Right cardiac atrium (tissue), 5 donors: ENCODE results near the gene FHIT. TPM values are rescaled to one million over a fixed set of nuclear protein-coding genes. Genes with fewer than 3 reads are reported as not detected.

Experiments used
- ATAC-seq, 2 donors: fragments of 200-7000 bp; cut with Tn5 transposase; one replicate each; pipeline versions ENCODE4 v1.8.0 to v1.9.1; 2020; ENCODE audit warnings: moderate library complexity in 2 of 2, mild to moderate bottlenecking in 1 of 2
- DNase-seq, 3 donors: peaks; one replicate each; pipeline ENCODE4 v3.0.0-alpha.2; 2020
- H3K27ac ChIP-seq: one replicate; pipeline ENCODE4 v1.5.1; 2013; ENCODE audit warnings: mild to moderate bottlenecking, low read length, control low read depth, moderate library complexity
- H3K27me3 ChIP-seq: one replicate; pipeline ENCODE4 v1.6.1; 2013; ENCODE audit not compliant: control insufficient read depth, insufficient read depth
- H3K4me1 ChIP-seq: one replicate; pipeline ENCODE4 v1.6.1; 2013; ENCODE audit warnings: low read length; ENCODE audit not compliant: control insufficient read depth, insufficient read depth
- H3K4me3 ChIP-seq: one replicate; pipeline ENCODE4 v1.5.1; 2013; ENCODE audit warnings: low read length, control low read depth
- H3K9me3 ChIP-seq: one replicate; pipeline ENCODE4 v1.6.1; 2013; ENCODE audit warnings: low read length; ENCODE audit not compliant: control insufficient read depth
- WGBS: extraction: QIAGEN DNeasy Blood & Tissue Kit; methylation state at CpG from one replicate; pipeline ENCODE4 v1.1.7; 2013; 5-methylcytosine and 5-hydroxymethylcytosine counted together
- intact Hi-C, 4 donors: fragments of 100-400 bp; cut with DNase I; formaldehyde crosslinking; loops; one replicate each; pipeline versions ENCODE4 v1.11.0 to v1.14.0; 2022 to 2023
- polyA plus RNA-seq: library from polyadenylated mRNA; stranded (reverse); fragments of 200-250 nt; gene quantifications from one replicate; pipeline ENCODE4 v1.2.3, GENCODE V29; 2013
- total RNA-seq, 4 donors: library from RNA; stranded (reverse); fragmentation: NEBNext Ultra II Directional; extraction: Animal tissue kit (Norgen Biotek cat#: 25700); gene quantifications; one replicate each; pipeline ENCODE4 v1.2.1, GENCODE V29; 2021
- donor health status: healthy with polysubstance abuse.
- donor health status: DM: no; HTN: yes; CAD: no.
- donor health status: DM: no; HTN: no; CAD: no.
- donor health status: DM: no; HTN: yes; CAD: no; lungs with severe emphysema.
- donor health status: DM: yes; HTN: yes; CAD: no.

The FHIT gene
- total and polyA plus RNA-seq, 5 donors, result 16.5 to 25.8 (median 21.4) TPM

GRCh38 chr3:59899061-59899460, 1352.2 kb downstream of the FHIT start:
- ATAC-seq, result no peak

GRCh38 chr3:59895972-59896371, 1355.3 kb downstream of the FHIT start:
- intact Hi-C loops, result no loop called here
- peaks cover 2% of the 10 kb centered on the region for H3K4me1 ChIP-seq
- ATAC-seq (no peak), DNase-seq (no peak)
- WGBS, result 68% methylated on average over 3 of the region's 3 CpGs
- H3K27ac ChIP-seq, result no peak overlapping the region
- H3K4me3 ChIP-seq, result no peak overlapping the region
- no peaks in the 10 kb centered on the region for H3K9me3 ChIP-seq
- no peaks in the 10 kb centered on the region for H3K27me3 ChIP-seq

More at GRCh38 chr3:59899061-59899460, 1352.2 kb downstream of the FHIT start:
- Histone ChIP-seq H3K27me3 (no peaks in the 10 kb centered on the region), H3K4me1 (peaks cover 2% of the 10 kb centered on the region), H3K27ac (no peak overlapping the region), H3K9me3 (no peaks in the 10 kb centered on the region), H3K4me3 (no peak overlapping the region)
- no peak for DNase-seq
- 91% methylated on average over 1 of the region's 1 CpG for WGBS
- intact Hi-C loops, result no loop called here

GRCh38 chr3:59894425-59895121, 1356.7 kb downstream of the FHIT start:
- Histone ChIP-seq H3K27ac (no peak overlapping the region), H3K4me1 (peaks cover 2% of the 10 kb centered on the region), H3K9me3 (no peaks in the 10 kb centered on the region), H3K27me3 (no peaks in the 10 kb centered on the region), H3K4me3 (no peak overlapping the region)
- ATAC-seq, result no peak
- 98% methylated on average over 2 of the region's 2 CpGs for WGBS
- DNase-seq, result no peak
- intact Hi-C loops, result no loop called here

- intact Hi-C loops, result no loop called here
- no peak overlapping the region for H3K4me3 ChIP-seq
- no peaks in the 10 kb centered on the region for H3K27me3 ChIP-seq
- WGBS, result 89% methylated on average over 3 of the region's 3 CpGs
- no peak for DNase-seq
- H3K4me1 ChIP-seq, result no peaks in the 10 kb centered on the region
- H3K9me3 ChIP-seq, result no peaks in the 10 kb centered on the region
- H3K27ac ChIP-seq, result no peak overlapping the region
- no peak for ATAC-seq
Observed at GRCh38 chr3:59890639-59891038, 1360.6 kb downstream of the FHIT start.

GRCh38 chr3:59886790-59887189, 1364.5 kb downstream of the FHIT start:
- Histone ChIP-seq H3K4me1 (no peaks in the 10 kb centered on the region), H3K9me3 (no peaks in the 10 kb centered on the region), H3K4me3 (no peak overlapping the region), H3K27me3 (no peaks in the 10 kb centered on the region), H3K27ac (no peak overlapping the region)
- intact Hi-C loops, result no loop called here
- no peak for DNase-seq
- 89% methylated on average over 1 of the region's 1 CpG for WGBS
- no peak for ATAC-seq

- WGBS, result 97% methylated on average over 2 of the region's 2 CpGs
- no peaks in the 10 kb centered on the region for H3K4me1 ChIP-seq
- no peak for DNase-seq
- no peaks in the 10 kb centered on the region for H3K9me3 ChIP-seq
- intact Hi-C loops, result no loop called here
- no peak overlapping the region for H3K4me3 ChIP-seq
- no peaks in the 10 kb centered on the region for H3K27me3 ChIP-seq
- no peak for ATAC-seq
- H3K27ac ChIP-seq, result no peak overlapping the region
Observed at GRCh38 chr3:59885899-59886400, 1365.3 kb downstream of the FHIT start.

- intact Hi-C loops, result no loop called here
- no peaks in the 10 kb centered on the region for H3K4me1 ChIP-seq
- ATAC-seq (no peak), DNase-seq (no peak)
- no peak overlapping the region for H3K27ac ChIP-seq
- no peak overlapping the region for H3K4me3 ChIP-seq
- H3K27me3 ChIP-seq, result no peaks in the 10 kb centered on the region
- H3K9me3 ChIP-seq, result no peaks in the 10 kb centered on the region
- WGBS, result 82% methylated on average over 4 of the region's 4 CpGs
Observed at GRCh38 chr3:59885101-59885500, 1366.2 kb downstream of the FHIT start.

GRCh38 chr3:59884409-59884808, 1366.8 kb downstream of the FHIT start:
- DNase-seq (no peak), ATAC-seq (peak in 1 of 2 donors; percentile 40)
- intact Hi-C loops, result no loop called here
- WGBS, result 71% methylated on average over 2 of the region's 2 CpGs
- Histone ChIP-seq H3K27me3 (no peaks in the 10 kb centered on the region), H3K9me3 (no peaks in the 10 kb centered on the region), H3K4me1 (no peaks in the 10 kb centered on the region), H3K4me3 (no peak overlapping the region), H3K27ac (no peak overlapping the region)

GRCh38 chr3:59882746-59883145, 1368.5 kb downstream of the FHIT start:
- no peaks in the 10 kb centered on the region for H3K9me3 ChIP-seq
- no peak for DNase-seq
- ATAC-seq, result no peak
- 58% methylated on average over 2 of the region's 2 CpGs for WGBS
- H3K4me3 ChIP-seq, result no peak overlapping the region
- no peak overlapping the region for H3K27ac ChIP-seq
- H3K4me1 ChIP-seq, result no peaks in the 10 kb centered on the region
- intact Hi-C loops, result no loop called here
- H3K27me3 ChIP-seq, result no peaks in the 10 kb centered on the region

GRCh38 chr3:59880717-59881116, 1370.5 kb downstream of the FHIT start:
- H3K9me3 ChIP-seq, result no peaks in the 10 kb centered on the region
- no peak overlapping the region for H3K4me3 ChIP-seq
- no peak overlapping the region for H3K27ac ChIP-seq
- 81% methylated on average over 2 of the region's 2 CpGs for WGBS
- intact Hi-C loops, result no loop called here
- no peak for DNase-seq
- no peaks in the 10 kb centered on the region for H3K27me3 ChIP-seq
- ATAC-seq, result no peak
- no peaks in the 10 kb centered on the region for H3K4me1 ChIP-seq

GRCh38 chr3:59879031-59879581, 1372.1 kb downstream of the FHIT start:
- WGBS, result 50% methylated on average over 2 of the region's 2 CpGs
- no peak overlapping the region for H3K27ac ChIP-seq
- intact Hi-C loops, result no loop called here
- no peaks in the 10 kb centered on the region for H3K4me1 ChIP-seq
- ATAC-seq (no peak), DNase-seq (no peak)
- H3K4me3 ChIP-seq, result no peak overlapping the region
- H3K27me3 ChIP-seq, result no peaks in the 10 kb centered on the region
- H3K9me3 ChIP-seq, result no peaks in the 10 kb centered on the region
